H1 (cell line): ENCODE measurements around the gene HNRNPA3. TPM values are rescaled to one million over a fixed set of nuclear protein-coding genes. Genes with fewer than 3 reads are reported as not detected.

Experiments
- CTCF ChIA-PET: fragments of 300-600 bp; sonication (Branson Sonifier 250); formaldehyde crosslinking; loops from one replicate; lab custom pipeline; 2021; ENCODE audit not compliant: partially characterized antibody; lab: Charles Lee
- POLR2A ChIA-PET: fragments of 300-600 bp; sonication (Branson Sonifier 250); formaldehyde crosslinking; loops from one replicate; lab custom pipeline; 2021; ENCODE audit warnings: inconsistent platforms; ENCODE audit not compliant: partially characterized antibody; lab: Charles Lee
- DNase-seq, 2 experiments: peaks; one replicate each; pipeline versions ENCODE4 v3.0.0 to v3.0.0-alpha.2; 2010 to 2022; ENCODE audit warnings: low spot score in 2 of 2, low read depth in 1 of 2, mixed read lengths in 1 of 2
- FAIRE-seq: peaks from 2 replicates; lab custom pipeline; 2011; peaks lifted over from hg19 to GRCh38; lab: Jason Lieb, UNC
- H2AFZ ChIP-seq: 2 replicates; pipeline ENCODE4 v1.8.1; 2012; ENCODE audit warnings: low read length, inconsistent platforms
- H2AK5ac ChIP-seq: 2 replicates; pipeline ENCODE4 v1.6.1; 2013; ENCODE audit warnings: low read depth, low read length
- H2BK120ac ChIP-seq: replicated peaks from 2 replicates; pipeline ENCODE3; 2013; ENCODE audit warnings: low read depth, low read length, inconsistent platforms
- H2BK12ac ChIP-seq: 2 replicates; pipeline ENCODE4 v1.6.1; 2013; ENCODE audit warnings: low read depth, low read length
- H2BK15ac ChIP-seq: 2 replicates; pipeline ENCODE4 v1.6.1; 2013; ENCODE audit warnings: low read length
- H2BK20ac ChIP-seq: 2 replicates; pipeline ENCODE4 v1.6.1; 2013; ENCODE audit warnings: low read length
- H2BK5ac ChIP-seq: 2 replicates; pipeline ENCODE4 v1.6.1; 2013; ENCODE audit warnings: low read depth, low read length
- H3K14ac ChIP-seq: 2 replicates; pipeline ENCODE4 v1.6.1; 2013; ENCODE audit warnings: inconsistent platforms; ENCODE audit not compliant: insufficient read length
- H3K18ac ChIP-seq: 2 replicates; pipeline ENCODE4 v1.6.1; 2013; ENCODE audit warnings: low read length; ENCODE audit errors: extremely low read depth
- H3K23ac ChIP-seq: 2 replicates; pipeline ENCODE4 v1.6.1; 2013; ENCODE audit warnings: inconsistent platforms; ENCODE audit not compliant: insufficient read length
- H3K23me2 ChIP-seq: 2 replicates; pipeline ENCODE4 v1.6.1; 2013; ENCODE audit warnings: low read depth, low read length
- H3K27ac ChIP-seq: 2 replicates; pipeline ENCODE4 v1.6.1; 2011; ENCODE audit warnings: low read depth, low read length, inconsistent platforms
- H3K27me3 ChIP-seq, 4 experiments: replicated peaks in 1 of 4; 1 replicate in 1 of 4; 2 replicates in 3 of 4; pipeline versions ENCODE4 v1.6.1 to v1.8.1; 2011 to 2013; ENCODE audit warnings: low read length in 3 of 4, mild to moderate bottlenecking in 3 of 4, inconsistent platforms in 2 of 4, mixed read lengths in 2 of 4, moderate library complexity in 1 of 4; ENCODE audit not compliant: control insufficient read depth in 3 of 4, insufficient read depth in 3 of 4; ENCODE audit errors: extremely low read depth in 1 of 4
- H3K36me3 ChIP-seq, 4 experiments: 2 replicates each; pipeline versions ENCODE4 v1.6.1 to v1.8.1; 2011 to 2013; ENCODE audit warnings: mild to moderate bottlenecking in 4 of 4, low read length in 3 of 4, moderate library complexity in 2 of 4, control low read depth in 1 of 4, inconsistent platforms in 1 of 4; ENCODE audit not compliant: insufficient read depth in 4 of 4, control insufficient read depth in 2 of 4
- H3K4ac ChIP-seq: replicated peaks from 2 replicates; pipeline ENCODE3; 2013; ENCODE audit warnings: low read length, low read depth, mixed read lengths, inconsistent platforms; ENCODE audit not compliant: insufficient read length
- H3K4me1 ChIP-seq, 4 experiments: replicated peaks in 1 of 4; 1 replicate in 1 of 4; 2 replicates in 3 of 4; pipeline versions ENCODE4 v1.6.1 to v1.8.1; 2011 to 2013; ENCODE audit warnings: low read length in 3 of 4, inconsistent platforms in 2 of 4, mixed read lengths in 1 of 4; ENCODE audit not compliant: insufficient read depth in 4 of 4, control insufficient read depth in 3 of 4
- H3K4me2 ChIP-seq, 2 experiments: 2 replicates each; pipeline versions ENCODE4 v1.6.1 to v1.8.1; 2011 to 2013; ENCODE audit warnings: low read depth in 2 of 2, low read length in 2 of 2, control low read depth in 1 of 2, inconsistent platforms in 1 of 2, mild to moderate bottlenecking in 1 of 2; ENCODE audit not compliant: insufficient read depth in 1 of 2
- H3K4me3 ChIP-seq, 4 experiments: fragments of 200-600, 300-600 bp in 1 of 4; sonication (generic), shearing (Covaris generic), sonication (Bioruptor Twin) in 1 of 4; 2 replicates each; pipeline versions ENCODE4 v1.5.1 to v1.8.1; 2011 to 2016; ENCODE audit warnings: low read length in 4 of 4, low read depth in 3 of 4, control low read depth in 2 of 4, inconsistent platforms in 2 of 4, mild to moderate bottlenecking in 2 of 4, mixed read lengths in 1 of 4, moderate library complexity in 1 of 4; ENCODE audit not compliant: insufficient read depth in 2 of 4; ENCODE audit errors: extremely low read depth in 1 of 4
- H3K56ac ChIP-seq: replicated peaks from 2 replicates; pipeline ENCODE3; 2013; ENCODE audit warnings: low read depth, mild to moderate bottlenecking, mixed read lengths, low read length, inconsistent platforms; ENCODE audit not compliant: insufficient read length
- H3K79me1 ChIP-seq: 2 replicates; pipeline ENCODE4 v1.6.1; 2013; ENCODE audit warnings: low read depth, low read length, control low read depth
- H3K79me2 ChIP-seq, 2 experiments: 2 replicates each; pipeline versions ENCODE4 v1.6.1 to v1.8.1; 2012 to 2013; ENCODE audit warnings: low read length in 2 of 2, mild to moderate bottlenecking in 2 of 2, inconsistent platforms in 1 of 2; ENCODE audit not compliant: insufficient read depth in 2 of 2, control insufficient read depth in 1 of 2
- H3K9ac ChIP-seq, 4 experiments: replicated peaks in 1 of 4; 1 replicate in 1 of 4; 2 replicates in 3 of 4; pipeline versions ENCODE4 v1.6.1 to v1.8.1; 2011 to 2013; ENCODE audit warnings: low read depth in 3 of 4, low read length in 3 of 4, control low read depth in 2 of 4, mild to moderate bottlenecking in 2 of 4, moderate library complexity in 2 of 4, inconsistent platforms in 1 of 4; ENCODE audit errors: extremely low read depth in 1 of 4
- H3K9me3 ChIP-seq, 2 experiments: 2 replicates each; pipeline versions ENCODE4 v1.6.1 to v1.8.1; 2012 to 2013; ENCODE audit warnings: mild to moderate bottlenecking in 2 of 2, moderate library complexity in 2 of 2, control low read depth in 1 of 2, inconsistent platforms in 1 of 2, low read depth in 1 of 2, low read length in 1 of 2, mixed read lengths in 1 of 2; ENCODE audit not compliant: insufficient read depth in 2 of 2
- H4K20me1 ChIP-seq, 2 experiments: replicated peaks in 1 of 2; 2 replicates each; pipeline versions ENCODE3 to v1.8.1; 2011 to 2013; ENCODE audit warnings: inconsistent platforms in 2 of 2, low read length in 2 of 2, mild to moderate bottlenecking in 1 of 2; ENCODE audit not compliant: insufficient read depth in 2 of 2, control insufficient read depth in 1 of 2
- H4K5ac ChIP-seq: 2 replicates; pipeline ENCODE4 v1.6.1; 2013; ENCODE audit warnings: low read length, low read depth, mixed read lengths, inconsistent platforms; ENCODE audit not compliant: insufficient read length
- H4K8ac ChIP-seq: 2 replicates; pipeline ENCODE4 v1.8.0; 2013; ENCODE audit warnings: mild to moderate bottlenecking, moderate library complexity, low read length, inconsistent platforms; ENCODE audit not compliant: insufficient read depth; ENCODE audit errors: extremely low read depth
- H4K91ac ChIP-seq: replicated peaks from 2 replicates; pipeline ENCODE3; 2013; ENCODE audit warnings: low read length, mixed read lengths, inconsistent platforms; ENCODE audit not compliant: insufficient read length
- CHD1 ChIP-seq: IDR thresholded peaks from 2 replicates; pipeline ENCODE4 v1.6.1; 2012; ENCODE audit warnings: low read depth, low read length, improper control_type of control experiment
- CHD2 ChIP-seq: IDR thresholded peaks from 2 replicates; pipeline ENCODE4 v1.6.1; 2012; ENCODE audit warnings: low read length, improper control_type of control experiment
- CREB1 ChIP-seq: IDR thresholded peaks from 2 replicates; pipeline ENCODE4 v1.6.1; 2012; ENCODE audit warnings: inconsistent platforms
- EZH2 ChIP-seq: fragments of 200-600 bp; sonication (generic); IDR thresholded peaks from 2 replicates; pipeline ENCODE4 v1.7.1; 2012; ENCODE audit warnings: low read depth, mild to moderate bottlenecking, moderate library complexity, low read length, inconsistent platforms; ENCODE audit not compliant: severe bottlenecking
- JUN ChIP-seq: IDR thresholded peaks from 2 replicates; pipeline ENCODE4 v1.6.1; 2011; ENCODE audit warnings: low read depth, mild to moderate bottlenecking, improper control_type of control experiment, low read length
- RXRA ChIP-seq: IDR thresholded peaks from 2 replicates; pipeline ENCODE4 v1.6.1; 2011; ENCODE audit warnings: low read depth, mild to moderate bottlenecking, low read length, moderate library complexity; ENCODE audit not compliant: insufficient read depth
- SAP30 ChIP-seq: fragments of 300-600 bp; sonication (generic); IDR thresholded peaks from 2 replicates; pipeline ENCODE4 v1.7.1; 2012; ENCODE audit warnings: low read length, moderate library complexity, mild to moderate bottlenecking, inconsistent platforms; ENCODE audit not compliant: insufficient read depth, insufficient replicate concordance
- SUZ12 ChIP-seq: fragments of 200-600 bp; sonication (generic); IDR thresholded peaks from 2 replicates; pipeline ENCODE4 v1.6.1; 2012; ENCODE audit warnings: mild to moderate bottlenecking, inconsistent platforms, low read length, moderate library complexity, mixed read lengths
- YY1 ChIP-seq: IDR thresholded peaks from 2 replicates; pipeline ENCODE4 v1.6.1; 2011; ENCODE audit warnings: low read depth, mild to moderate bottlenecking, low read length
- WGBS, 2 experiments: shearing (Covaris generic) in 1 of 2; methylation state at CpG; one replicate each; pipeline versions ENCODE4 v1.1.6 to v1.1.7; 2013 to 2015; ENCODE audit warnings: low lambda C conversion rate in 2 of 2, mixed read lengths in 2 of 2, inconsistent platforms in 1 of 2, low coverage in 1 of 2, missing lambda C conversion rate in 1 of 2; ENCODE audit not compliant: insufficient replicate concordance in 2 of 2, insufficient coverage in 1 of 2, insufficient read length in 1 of 2; ENCODE audit errors: extremely low coverage in 1 of 2, missing lambda C conversion rate in 1 of 2; 5-methylcytosine and 5-hydroxymethylcytosine counted together
- polyA plus RNA-seq, 7 experiments: library from polyadenylated mRNA; depleted of rRNA in 3 of 7; stranded (reverse) in 5 of 7; unstranded in 2 of 7; fragments of >200 nt in 5 of 7; fragments of 200-250 nt in 2 of 7; gene quantifications; 1 replicate in 5 of 7; 2 replicates in 1 of 7; 4 replicates in 1 of 7; pipeline versions ENCODE4 v1.2.1 to v1.2.3, GENCODE V29; 2011 to 2013; ENCODE audit warnings: missing spikeins in 2 of 7, mixed read lengths in 2 of 7
- total RNA-seq: library from RNA; stranded (reverse); fragmentation: NEBNext Ultra II Directional; extraction: Animal tissue kit (Norgen Biotek cat#: 25700); gene quantifications from 2 replicates; pipeline ENCODE4 v1.2.1, GENCODE V29; 2021
- TF ChIP-seq, protein P1 (sequence below): IDR thresholded peaks from 2 replicates; pipeline ENCODE4 v1.6.1; 2011; ENCODE audit warnings: low read length, improper control_type of control experiment

The HNRNPA3 gene
- total and polyA plus RNA-seq, 2 of the 8 experiments (the other 6 are each of a cell fraction or from before 2014, with no cell fraction given) = 66.1 to 408 TPM

DNA sequence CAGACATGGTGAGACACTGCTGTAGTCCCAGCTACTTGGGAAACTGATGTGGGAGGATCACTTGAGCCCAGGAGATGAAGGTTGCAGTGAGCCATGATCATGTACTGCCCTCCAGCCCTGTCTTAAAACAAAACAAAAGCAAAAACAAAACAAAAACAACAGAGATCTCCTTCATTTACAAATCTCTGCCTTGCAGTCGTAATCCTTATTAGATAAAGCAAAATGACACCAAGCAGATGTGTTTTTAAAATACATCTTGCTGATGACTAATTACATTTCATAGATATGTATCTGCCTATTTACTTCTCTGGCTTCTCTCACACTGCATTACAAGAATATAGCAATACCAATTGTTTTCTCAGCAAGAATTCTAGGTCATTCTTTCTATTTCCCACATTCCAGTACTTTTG, 29.1 kb downstream of the HNRNPA3 start:
- Histone ChIP-seq H3K9me3 (no peaks in the 10 kb centered on the region), H3K4me3 (no peak overlapping the region), H3K18ac (no peak overlapping the region), H3K4me2 (no peak overlapping the region), H2BK12ac (no peak overlapping the region), H3K14ac (no peak overlapping the region), H3K27ac (no peak overlapping the region), H3K23me2 (0 out of 2 replicates have a peak, but pooled peaks cover 1% of the 10 kb centered on the region), H3K23ac (no peak overlapping the region), H4K91ac (no peak overlapping the region), H3K9ac (no peak overlapping the region), H2BK15ac (no peak overlapping the region), H3K36me3 (no peaks in the 10 kb centered on the region), H3K56ac (no peak overlapping the region), H4K8ac (no peak overlapping the region), H2BK20ac (no peak overlapping the region), H3K79me2 (peaks cover 7 to 91% of the 10 kb centered on the region in 2 experiments), H3K4me1 (peaks cover 2 to 9% (median 5%) of the 10 kb centered on the region in 4 experiments; a peak in 5 of 7 replicates), H3K27me3 (no peaks in the 10 kb centered on the region), H3K4ac (no peak overlapping the region), H2AFZ (no peak overlapping the region), H4K5ac (no peak overlapping the region), H2AK5ac (no peak overlapping the region), H3K79me1 (peaks cover 12% of the 10 kb centered on the region), H4K20me1 (peaks cover 0 to 9% of the 10 kb centered on the region in 2 experiments), H2BK120ac (no peak overlapping the region), H2BK5ac (no peak overlapping the region)
- ChIA-PET CTCF (interaction anchor here (0.9 to 5.9 kb wide), 3 partner anchors 12 to 81 kb away, joined by 3 to 41 read pairs (median 3); no protein-coding TSS in a partner anchor), POLR2A (interaction anchor here (0.9 to 7.1 kb wide), 4 partner anchors 8 to 27 kb away, joined by 3 to 56 read pairs (median 6); no protein-coding TSS in a partner anchor)
- DNase-seq = no peak
- 77% methylated on average over 1 of the region's 1 CpG; no CpG with 5 or more reads in 1 of the 2 experiments for WGBS, 2 experiments
- no peak for FAIRE-seq
- TF ChIP-seq EZH2 (no peak), RXRA (no peak), SAP30 (no peak), CREB1 (no peak), CHD2 (no peak), YY1 (no peak), CHD1 (no peak), SUZ12 (no peak), JUN (no peak)
- TF ChIP-seq, protein P1, sequence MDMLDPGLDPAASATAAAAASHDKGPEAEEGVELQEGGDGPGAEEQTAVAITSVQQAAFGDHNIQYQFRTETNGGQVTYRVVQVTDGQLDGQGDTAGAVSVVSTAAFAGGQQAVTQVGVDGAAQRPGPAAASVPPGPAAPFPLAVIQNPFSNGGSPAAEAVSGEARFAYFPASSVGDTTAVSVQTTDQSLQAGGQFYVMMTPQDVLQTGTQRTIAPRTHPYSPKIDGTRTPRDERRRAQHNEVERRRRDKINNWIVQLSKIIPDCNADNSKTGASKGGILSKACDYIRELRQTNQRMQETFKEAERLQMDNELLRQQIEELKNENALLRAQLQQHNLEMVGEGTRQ = no peak
